Tibial artery (tissue), 4 donors: ENCODE measurements around the gene TBC1D1.
"Not testable (repeated sequence)": the region's sequence is repeated elsewhere in the genome, so short reads cannot be mapped to it uniquely, and the experiment has no call there.

Experiments
- DNase-seq, 2 donors: peaks; one replicate each; pipeline ENCODE4 v3.0.0-alpha.2; 2019
- H3K27ac ChIP-seq, 2 donors: fragments of 200-600 bp; sonication (generic) in 1 of 2; 1 replicate in 1 of 2; 2 replicates in 1 of 2; pipeline ENCODE4 v1.5.1; 2018 to 2019; ENCODE audit warnings: mild to moderate bottlenecking in 1 of 2
- H3K27me3 ChIP-seq, 2 donors: fragments of 200-600 bp; sonication (generic) in 1 of 2; one replicate each; pipeline versions ENCODE4 v1.5.1 to v1.6.0; 2016 to 2019
- H3K36me3 ChIP-seq, 3 donors: fragments of 200-600 bp; sonication (generic) in 2 of 3; one replicate each; pipeline ENCODE4 v1.5.1; 2016 to 2019; ENCODE audit warnings: mild to moderate bottlenecking in 2 of 3
- H3K4me1 ChIP-seq, 4 donors: fragments of 200-600 bp; sonication (generic) in 2 of 4; 1 replicate in 3 of 4; 2 replicates in 1 of 4; pipeline ENCODE4 v1.5.1; 2016 to 2019
- H3K4me3 ChIP-seq, 2 donors: fragments of 200-600 bp; sonication (generic) in 1 of 2; 1 replicate in 1 of 2; 2 replicates in 1 of 2; pipeline ENCODE4 v1.5.1; 2018 to 2019; ENCODE audit warnings: mild to moderate bottlenecking in 2 of 2
- H3K9me3 ChIP-seq, 3 donors: fragments of 200-600 bp; sonication (generic) in 1 of 3; one replicate each; pipeline ENCODE4 v1.5.1; 2016 to 2019
- CTCF ChIP-seq, 2 experiments: fragments of 200-600 bp in 1 of 2; fragments of 450-650 bp in 1 of 2; IDR thresholded peaks; one replicate each; pipeline ENCODE4 v1.5.1; 2017 to 2019; ENCODE audit warnings: antibody characterized with exemption in 2 of 2, mild to moderate bottlenecking in 1 of 2, moderate library complexity in 1 of 2
- intact Hi-C: fragments of 100-400 bp; cut with DNase I; formaldehyde crosslinking; loops from one replicate; pipeline ENCODE4 v1.15.0; 2023; ENCODE audit warnings: low total_unique reads

Gene TBC1D1

GRCh38 chr4:37917388-37917787, 26.5 kb downstream of the TBC1D1 start:
- Histone ChIP-seq H3K27ac (no peak overlapping the region), H3K27me3 (no peaks in the 10 kb centered on the region), H3K4me3 (no peak overlapping the region), H3K4me1 (peaks cover 0 to 38% (median 0%) of the 10 kb centered on the region in 4 donors), H3K9me3 (no peaks in the 10 kb centered on the region), H3K36me3 (no peaks in the 10 kb centered on the region)
- TF ChIP-seq CTCF (IDR thresholded peaks at IDR 0.05), result no peak
- no peak for DNase-seq
- intact Hi-C loops, result no loop called here

GRCh38 chr4:37918653-37919052, 27.8 kb downstream of the TBC1D1 start:
- DNase-seq, result no peak
- intact Hi-C loops, result no loop called here
- Histone ChIP-seq H3K27me3 (no peaks in the 10 kb centered on the region), H3K4me1 (peaks cover 0 to 29% (median 0%) of the 10 kb centered on the region in 4 donors), H3K36me3 (no peaks in the 10 kb centered on the region), H3K4me3 (no peak overlapping the region), H3K9me3 (no peaks in the 10 kb centered on the region), H3K27ac (no peak overlapping the region)
- TF ChIP-seq CTCF (IDR thresholded peaks at IDR 0.05), result no peak

GRCh38 chr4:37922328-37922727, 31.4 kb downstream of the TBC1D1 start:
- H3K4me1 ChIP-seq, result peaks cover 0 to 20% (median 0%) of the 10 kb centered on the region in 4 donors
- H3K4me3 ChIP-seq, result no peak overlapping the region
- no peaks in the 10 kb centered on the region for H3K27me3 ChIP-seq
- H3K27ac ChIP-seq, result no peak overlapping the region
- no peaks in the 10 kb centered on the region for H3K9me3 ChIP-seq
- DNase-seq, result peak in 1 of 2 donors; percentile 24
- intact Hi-C loops, result no loop called here
- H3K36me3 ChIP-seq, result no peaks in the 10 kb centered on the region
- TF ChIP-seq CTCF (IDR thresholded peaks at IDR 0.05), result no peak

- H3K9me3 ChIP-seq, DNase-seq, intact Hi-C loops, H3K4me3 ChIP-seq, H3K27ac ChIP-seq, H3K36me3 ChIP-seq, H3K27me3 ChIP-seq: not testable (repeated sequence)
- H3K4me1 ChIP-seq, result peaks cover 0 to 18% (median 0%) of the 10 kb centered on the region in 4 donors
These were observed 32.2 kb downstream of the TBC1D1 start for GRCh38 chr4:37923089-37923488.

- no peak for TF ChIP-seq CTCF (IDR thresholded peaks at IDR 0.05)
- no peak overlapping the region for H3K4me3 ChIP-seq
- intact Hi-C loops, result no loop called here
- no peaks in the 10 kb centered on the region for H3K27me3 ChIP-seq
- H3K27ac ChIP-seq, result no peak overlapping the region
- peaks cover 0 to 32% (median 2%) of the 10 kb centered on the region in 4 donors for H3K4me1 ChIP-seq
- DNase-seq, result no peak
- no peaks in the 10 kb centered on the region for H3K36me3 ChIP-seq
- H3K9me3 ChIP-seq, result no peaks in the 10 kb centered on the region
These were observed 34.1 kb downstream of the TBC1D1 start for GRCh38 chr4:37924946-37925345.

GRCh38 chr4:37927434-37927833, 36.5 kb downstream of the TBC1D1 start:
- H3K36me3 ChIP-seq, result no peaks in the 10 kb centered on the region
- intact Hi-C loops, result no loop called here
- DNase-seq, result no peak

More at GRCh38 chr4:37927434-37927833, 36.5 kb downstream of the TBC1D1 start:
- no peak for TF ChIP-seq CTCF (IDR thresholded peaks at IDR 0.05)
- H3K4me1 ChIP-seq, result peaks cover 0 to 39% (median 5%) of the 10 kb centered on the region in 4 donors
- no peaks in the 10 kb centered on the region for H3K27me3 ChIP-seq
- H3K27ac ChIP-seq, result no peak overlapping the region
- H3K4me3 ChIP-seq, result no peak overlapping the region
- H3K9me3 ChIP-seq, result no peaks in the 10 kb centered on the region
